NCI-H1105 treated with DMSO at 0.1 percent for 48 hours (cell line): Measurements from ENCODE around the gene SLC25A22.
A peak's percentile ranks its signal among the peaks of the same experiment; 100 is the strongest.

Experiments
- DNase-seq: peaks from one replicate; lab custom pipeline; 2025; lab: John Stamatoyannopoulos, UW

The SLC25A22 gene

GRCh38 chr11:833849-834311 lies 35.8 kb upstream of the SLC25A22 start:
- DNase-seq: no peak

- no peak for DNase-seq
These were observed 35.2 kb upstream of the SLC25A22 start for GRCh38 chr11:833114-833791.

- peak; percentile 38 for DNase-seq
These were observed 34.5 kb upstream of the SLC25A22 start, which contains the start of gene CD151 for GRCh38 chr11:832529-833113. TSS of gene CD151 (plus strand) at chr11:832952. CDS start at chr11:836070, 3,118 bp downstream.

GRCh38 chr11:831961-832528 lies 34.0 kb upstream of the SLC25A22 start:
- DNase-seq: no peak

GRCh38 chr11:831118-831864 lies 33.2 kb upstream of the SLC25A22 start:
- no peak for DNase-seq

GRCh38 chr11:830295-831117 lies 32.4 kb upstream of the SLC25A22 start:
- peak; percentile 87 for DNase-seq

- DNase-seq: no peak
These were observed 31.8 kb upstream of the SLC25A22 start for GRCh38 chr11:829847-830294.

- no peak for DNase-seq
These were observed 31.2 kb upstream of the SLC25A22 start for GRCh38 chr11:829176-829846.

GRCh38 chr11:828506-829175 lies 30.6 kb upstream of the SLC25A22 start:
- no peak for DNase-seq

- no peak for DNase-seq
These were observed 29.8 kb upstream of the SLC25A22 start, which contains the start of gene CRACR2B for GRCh38 chr11:827897-828192. TSS of gene CRACR2B (plus strand) at chr11:827919. CDS start at chr11:828608, 689 bp downstream.

- no peak for DNase-seq
These were observed 29.2 kb upstream of the SLC25A22 start for GRCh38 chr11:827146-827896.

GRCh38 chr11:826836-827145 lies 28.7 kb upstream of the SLC25A22 start:
- no peak for DNase-seq

- DNase-seq: no peak
These were observed 28.1 kb upstream of the SLC25A22 start for GRCh38 chr11:826227-826621.

GRCh38 chr11:825366-826226 lies 27.5 kb upstream of the SLC25A22 start:
- no peak for DNase-seq

- peak; percentile 69 for DNase-seq
These were observed 26.9 kb upstream of the SLC25A22 start for GRCh38 chr11:824942-825341.

- peak; percentile 91 for DNase-seq
These were observed 26.3 kb upstream of the SLC25A22 start for GRCh38 chr11:824292-824880.

GRCh38 chr11:823441-824291 lies 25.6 kb upstream of the SLC25A22 start:
- peak; percentile 70 for DNase-seq
